ENCODE results near the gene C11orf24. TPM values are rescaled to one million over a fixed set of nuclear protein-coding genes. Genes with fewer than 3 reads are reported as not detected.

C11orf24 gene
- total RNA-seq, 1 donor from 2014 or later, result 78.0 TPM

DNA sequence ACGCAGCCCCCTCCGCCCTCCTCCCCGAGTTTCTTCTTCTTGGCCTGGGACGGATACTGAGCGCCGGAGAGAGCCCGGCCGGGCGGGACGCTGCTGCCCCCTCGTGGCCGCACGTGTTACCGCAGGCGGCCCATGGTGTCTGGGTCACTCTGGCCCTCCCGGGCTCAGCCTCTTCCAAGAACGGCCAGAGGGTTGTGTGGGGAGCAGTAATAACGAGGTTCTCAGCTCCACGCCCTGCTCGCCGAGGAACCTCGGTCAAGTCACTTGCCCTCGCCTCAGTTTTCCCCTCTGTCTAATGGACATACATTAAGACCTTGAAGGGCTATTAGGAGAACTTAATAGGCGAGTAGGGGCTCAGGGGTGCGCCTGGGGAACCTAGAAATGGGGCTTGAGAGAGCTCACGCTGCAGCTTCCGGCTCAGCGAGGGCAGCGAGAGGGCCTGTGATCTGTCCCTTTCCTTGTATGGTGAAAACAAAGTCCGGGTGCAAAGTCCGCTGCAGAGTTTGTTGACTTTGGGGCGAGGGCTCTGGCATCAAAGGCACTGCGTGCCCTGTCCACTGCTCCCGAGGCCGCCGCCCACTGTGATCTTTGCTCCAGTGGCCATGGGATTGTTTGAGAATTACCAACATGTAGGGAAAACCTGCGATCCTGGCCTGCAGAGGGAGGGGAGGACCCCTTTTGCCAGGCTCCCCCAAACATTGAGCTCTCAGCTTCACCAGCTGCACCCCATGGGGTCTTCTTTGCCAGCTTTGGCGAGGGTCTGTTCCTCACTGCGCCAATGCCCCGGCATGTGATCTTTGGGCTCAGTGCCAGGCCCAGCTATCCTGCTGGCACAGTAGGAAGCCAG is 26.3 kb upstream of the C11orf24 start:
- intact Hi-C loops (cut with micrococcal nuclease), result loop anchor here (1.0 to 5.0 kb wide), 6 partner anchors 27 to 291 kb away; partner anchors contain the start of gene C11orf24
- no peaks in the 10 kb centered on the region for H3K36me3 Mint-ChIP-seq (ENCODE audit: low read depth)
- no peaks in the 10 kb centered on the region for H3K27me3 Mint-ChIP-seq
- no peaks in the 10 kb centered on the region for H3K9me3 Mint-ChIP-seq
- H3K4me1 Mint-ChIP-seq, result peaks cover 40% of the 10 kb centered on the region
- TF ChIP-seq, protein P1, sequence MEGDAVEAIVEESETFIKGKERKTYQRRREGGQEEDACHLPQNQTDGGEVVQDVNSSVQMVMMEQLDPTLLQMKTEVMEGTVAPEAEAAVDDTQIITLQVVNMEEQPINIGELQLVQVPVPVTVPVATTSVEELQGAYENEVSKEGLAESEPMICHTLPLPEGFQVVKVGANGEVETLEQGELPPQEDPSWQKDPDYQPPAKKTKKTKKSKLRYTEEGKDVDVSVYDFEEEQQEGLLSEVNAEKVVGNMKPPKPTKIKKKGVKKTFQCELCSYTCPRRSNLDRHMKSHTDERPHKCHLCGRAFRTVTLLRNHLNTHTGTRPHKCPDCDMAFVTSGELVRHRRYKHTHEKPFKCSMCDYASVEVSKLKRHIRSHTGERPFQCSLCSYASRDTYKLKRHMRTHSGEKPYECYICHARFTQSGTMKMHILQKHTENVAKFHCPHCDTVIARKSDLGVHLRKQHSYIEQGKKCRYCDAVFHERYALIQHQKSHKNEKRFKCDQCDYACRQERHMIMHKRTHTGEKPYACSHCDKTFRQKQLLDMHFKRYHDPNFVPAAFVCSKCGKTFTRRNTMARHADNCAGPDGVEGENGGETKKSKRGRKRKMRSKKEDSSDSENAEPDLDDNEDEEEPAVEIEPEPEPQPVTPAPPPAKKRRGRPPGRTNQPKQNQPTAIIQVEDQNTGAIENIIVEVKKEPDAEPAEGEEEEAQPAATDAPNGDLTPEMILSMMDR (IDR thresholded peaks at IDR 0.05), result peak; percentile 83
- DNase-seq (peak; percentile 81), ATAC-seq (ENCODE audit: low read depth) (peak; percentile 94)
- H3K4me3 Mint-ChIP-seq, result peak overlapping the region; percentile 50
- ChIA-PET CTCF (interaction anchor here (0.8 to 6.1 kb wide), 10 partner anchors 9 to 88 kb away, joined by 3 to 249 read pairs (median 14); partner anchors contain the start of gene C11orf24), POLR2A (interaction anchor here (0.6 to 5.7 kb wide), 5 partner anchors 25 to 1117 kb away, joined by 3 to 93 read pairs (median 20); partner anchors contain the start of genes C11orf24 and NDUFS8)
- peak overlapping the region; percentile 53 for H3K27ac Mint-ChIP-seq

- ChIA-PET CTCF (interaction anchor here (0.8 to 6.1 kb wide), 11 partner anchors 10 to 88 kb away, joined by 3 to 249 read pairs (median 12); partner anchors contain the start of gene C11orf24), POLR2A (interaction anchor here (0.6 to 5.7 kb wide), 6 partner anchors 25 to 267 kb away, joined by 3 to 93 read pairs (median 12); partner anchors contain the start of genes C11orf24 and NDUFS8)
- peaks cover 42% of the 10 kb centered on the region for H3K4me1 Mint-ChIP-seq
- no peaks in the 10 kb centered on the region for H3K36me3 Mint-ChIP-seq (ENCODE audit: low read depth)
- H3K4me3 Mint-ChIP-seq, result no peak overlapping the region
- DNase-seq (no peak), ATAC-seq (ENCODE audit: low read depth) (no peak)
- no peaks in the 10 kb centered on the region for H3K9me3 Mint-ChIP-seq
- intact Hi-C loops (cut with micrococcal nuclease), result loop anchor here (1.0 to 5.0 kb wide), 6 partner anchors 26 to 290 kb away; partner anchors contain the start of gene C11orf24
- no peak overlapping the region for H3K27ac Mint-ChIP-seq
- no peaks in the 10 kb centered on the region for H3K27me3 Mint-ChIP-seq
- TF ChIP-seq, protein P1 (IDR thresholded peaks at IDR 0.05), result no peak
Observed at GRCh38 chr11:68297494-68297811, 25.7 kb upstream of the C11orf24 start.

DNA sequence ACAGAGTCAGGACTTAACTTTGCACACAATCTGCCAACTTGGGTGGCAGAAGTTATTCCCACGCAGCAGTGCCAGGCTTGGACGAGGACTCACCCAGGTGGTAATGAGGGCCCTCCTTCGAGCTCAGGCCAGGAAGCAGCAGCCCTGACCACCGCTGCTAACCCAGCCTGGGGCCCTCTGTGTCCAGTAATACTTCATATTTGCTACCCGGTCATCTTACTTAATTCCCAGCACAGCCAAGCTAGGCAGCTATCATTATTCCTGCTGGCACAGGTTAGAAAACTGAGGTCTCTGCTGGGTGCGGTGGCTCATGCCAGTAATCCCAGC is 25.2 kb upstream of the C11orf24 start:
- DNase-seq (no peak), ATAC-seq (ENCODE audit: low read depth) (no peak)
- TF ChIP-seq, protein P1 (IDR thresholded peaks at IDR 0.05), result no peak
- no peak overlapping the region for H3K4me3 Mint-ChIP-seq
- CTCF ChIA-PET, result interaction anchor here (0.8 to 6.1 kb wide), 12 partner anchors 10 to 152 kb away, joined by 3 to 249 read pairs (median 10); partner anchors contain the start of gene C11orf24
- no peaks in the 10 kb centered on the region for H3K36me3 Mint-ChIP-seq (ENCODE audit: low read depth)
- H3K27me3 Mint-ChIP-seq, result no peaks in the 10 kb centered on the region
- intact Hi-C loops (cut with micrococcal nuclease), result loop anchor here (1.0 to 5.0 kb wide), 6 partner anchors 26 to 290 kb away; partner anchors contain the start of gene C11orf24
- no peaks in the 10 kb centered on the region for H3K9me3 Mint-ChIP-seq
- no peak overlapping the region for H3K27ac Mint-ChIP-seq
- POLR2A ChIA-PET, result interaction anchor here (0.6 to 5.7 kb wide), 6 partner anchors 24 to 267 kb away, joined by 3 to 93 read pairs (median 12); partner anchors contain the start of genes C11orf24 and NDUFS8
- H3K4me1 Mint-ChIP-seq, result peaks cover 46% of the 10 kb centered on the region

- H3K27ac Mint-ChIP-seq, result no peak overlapping the region
- peak overlapping the region; percentile 28 for H3K4me3 Mint-ChIP-seq
- POLR2A ChIA-PET, result interaction anchor here (0.9 to 5.7 kb wide), 7 partner anchors 9 to 82 kb away, joined by 3 to 93 read pairs (median 3); partner anchors contain the start of gene C11orf24
Observed at GRCh38 chr11:68296344-68297051, 24.7 kb upstream of the C11orf24 start.

More at GRCh38 chr11:68296344-68297051, 24.7 kb upstream of the C11orf24 start:
- TF ChIP-seq, protein P1 (IDR thresholded peaks at IDR 0.05), result no peak
- Mint-ChIP-seq H3K9me3 (no peaks in the 10 kb centered on the region), H3K36me3 (ENCODE audit: low read depth) (no peaks in the 10 kb centered on the region), H3K4me1 (peaks cover 48% of the 10 kb centered on the region), H3K27me3 (no peaks in the 10 kb centered on the region)
- ATAC-seq (ENCODE audit: low read depth) (no peak), DNase-seq (no peak)
- intact Hi-C loops (cut with micrococcal nuclease), result loop anchor here (1.0 to 5.0 kb wide), 6 partner anchors 25 to 289 kb away; partner anchors contain the start of gene C11orf24
- CTCF ChIA-PET, result interaction anchor here (0.8 to 6.1 kb wide), 11 partner anchors 11 to 153 kb away, joined by 3 to 249 read pairs (median 12); partner anchors contain the start of gene C11orf24

Data from activated B cell treated with CpG ODN at 0.5 μM for 24 hours (primary cell).